ENCODE measurements around the gene RTN4RL1. TPM values are rescaled to one million over a fixed set of nuclear protein-coding genes. Genes with fewer than 3 reads are reported as not detected.
A peak's percentile ranks its signal among the peaks of the same experiment; 100 is the strongest.

Gene RTN4RL1
- total RNA-seq, 1 donor from 2014 or later = 3.7 TPM

DNA sequence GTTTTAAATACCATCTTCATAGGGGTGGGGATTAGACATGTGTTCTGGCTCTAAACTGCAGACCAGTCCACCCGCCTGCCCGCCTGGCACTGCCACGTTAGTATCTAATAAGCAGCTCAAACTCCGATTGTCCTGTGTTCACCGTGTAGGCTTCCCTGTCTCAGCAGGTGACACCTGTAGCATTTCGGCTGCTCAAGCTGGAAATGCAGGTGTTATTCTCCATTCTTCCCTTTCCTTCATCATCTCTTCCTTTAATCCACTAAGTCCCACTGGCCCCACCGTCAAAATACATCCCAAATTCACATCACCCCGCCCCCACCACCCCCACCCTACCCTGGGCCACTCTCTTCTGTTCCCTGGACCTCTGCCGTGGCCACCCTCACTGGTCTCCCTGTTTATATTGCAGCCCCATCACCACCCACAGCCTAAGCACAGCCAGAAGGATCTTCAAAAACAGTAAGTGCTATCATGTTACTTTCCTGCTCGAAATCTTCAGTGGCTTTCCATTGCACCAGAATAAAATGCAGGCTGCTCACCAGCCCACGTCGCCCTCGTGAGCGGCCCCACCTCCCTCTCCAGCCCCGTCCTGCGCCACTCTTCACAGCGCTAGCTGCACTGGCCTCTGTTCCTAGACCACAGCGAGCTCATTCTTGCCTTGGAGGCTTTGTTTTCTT, 65.1 kb downstream of the RTN4RL1 start:
- no peak overlapping the region for H3K4me3 ChIP-seq
- H3K4me1 ChIP-seq = peaks cover 13% of the 10 kb centered on the region
- H3K36me3 ChIP-seq = no peaks in the 10 kb centered on the region
- H3K27ac ChIP-seq = peak overlapping the region; percentile 68
- no peaks in the 10 kb centered on the region for H3K9me3 ChIP-seq
- DNase-seq (ENCODE audit: extremely low spot score in 2 of 2) = no peak
- intact Hi-C loops (cut with DNase I) = no loop called here
- TF ChIP-seq POLR2A (IDR thresholded peaks at IDR 0.05) = no peak
- TF ChIP-seq POLR2AphosphoS5 (IDR thresholded peaks at IDR 0.05; ENCODE audit: insufficient read depth in 1 of 2, low read depth in 1 of 2) = peak in 1 of 2 donors; percentile 37
- no peaks in the 10 kb centered on the region for H3K27me3 ChIP-seq

DNA sequence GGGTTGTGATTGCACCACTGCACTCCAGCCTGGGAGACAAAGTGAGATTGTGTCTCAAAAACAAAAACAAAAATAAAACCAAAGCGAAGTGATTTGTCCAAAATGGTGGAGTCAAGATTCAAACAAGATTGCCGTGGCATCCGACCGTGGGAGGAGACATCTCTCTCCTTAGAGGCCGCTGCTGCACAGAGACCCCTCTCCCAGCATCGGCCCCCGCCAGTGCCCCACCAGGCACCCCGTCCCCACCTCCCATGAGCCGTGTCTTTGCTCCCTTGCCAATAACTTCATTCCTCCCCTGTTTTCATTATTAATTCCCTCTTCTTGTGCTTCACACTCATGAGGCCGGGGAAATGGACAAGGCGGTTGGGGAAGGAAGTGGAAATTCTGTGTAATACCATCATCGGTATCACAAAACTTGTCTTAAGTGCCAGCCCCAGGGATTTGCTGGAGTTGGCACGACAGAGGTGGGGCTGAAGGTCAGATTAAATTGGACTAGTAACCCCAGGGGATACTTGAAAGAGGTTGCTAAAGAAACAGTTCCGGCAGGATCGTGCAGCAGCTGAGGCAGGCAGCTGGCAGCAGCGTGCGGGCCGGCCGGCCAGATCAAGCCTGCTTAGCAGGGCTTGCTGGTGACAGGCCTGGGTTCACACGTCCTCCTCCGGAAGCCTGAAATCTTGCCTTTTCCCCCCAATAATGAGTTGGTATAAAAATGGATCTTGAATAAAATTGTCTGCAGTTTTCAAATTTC, 66.8 kb downstream of the RTN4RL1 start:
- H3K27ac ChIP-seq = no peak overlapping the region
- TF ChIP-seq POLR2AphosphoS5 (IDR thresholded peaks at IDR 0.05; ENCODE audit: insufficient read depth in 1 of 2, low read depth in 1 of 2) (no peak), POLR2A (IDR thresholded peaks at IDR 0.05) (no peak)
- TF ChIP-seq, protein P1, sequence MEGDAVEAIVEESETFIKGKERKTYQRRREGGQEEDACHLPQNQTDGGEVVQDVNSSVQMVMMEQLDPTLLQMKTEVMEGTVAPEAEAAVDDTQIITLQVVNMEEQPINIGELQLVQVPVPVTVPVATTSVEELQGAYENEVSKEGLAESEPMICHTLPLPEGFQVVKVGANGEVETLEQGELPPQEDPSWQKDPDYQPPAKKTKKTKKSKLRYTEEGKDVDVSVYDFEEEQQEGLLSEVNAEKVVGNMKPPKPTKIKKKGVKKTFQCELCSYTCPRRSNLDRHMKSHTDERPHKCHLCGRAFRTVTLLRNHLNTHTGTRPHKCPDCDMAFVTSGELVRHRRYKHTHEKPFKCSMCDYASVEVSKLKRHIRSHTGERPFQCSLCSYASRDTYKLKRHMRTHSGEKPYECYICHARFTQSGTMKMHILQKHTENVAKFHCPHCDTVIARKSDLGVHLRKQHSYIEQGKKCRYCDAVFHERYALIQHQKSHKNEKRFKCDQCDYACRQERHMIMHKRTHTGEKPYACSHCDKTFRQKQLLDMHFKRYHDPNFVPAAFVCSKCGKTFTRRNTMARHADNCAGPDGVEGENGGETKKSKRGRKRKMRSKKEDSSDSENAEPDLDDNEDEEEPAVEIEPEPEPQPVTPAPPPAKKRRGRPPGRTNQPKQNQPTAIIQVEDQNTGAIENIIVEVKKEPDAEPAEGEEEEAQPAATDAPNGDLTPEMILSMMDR (IDR thresholded peaks at IDR 0.05) = no peak
- H3K4me3 ChIP-seq = no peak overlapping the region
- DNase-seq (ENCODE audit: extremely low spot score in 2 of 2) = no peak
- H3K9me3 ChIP-seq = no peaks in the 10 kb centered on the region
- no peaks in the 10 kb centered on the region for H3K27me3 ChIP-seq
- H3K4me1 ChIP-seq = peaks cover 13% of the 10 kb centered on the region
- intact Hi-C loops (cut with DNase I) = no loop called here
- no peaks in the 10 kb centered on the region for H3K36me3 ChIP-seq

- H3K36me3 ChIP-seq = no peaks in the 10 kb centered on the region
- H3K27ac ChIP-seq = no peak overlapping the region
- no peak overlapping the region for H3K4me3 ChIP-seq
- DNase-seq (ENCODE audit: extremely low spot score in 2 of 2) = no peak
- peaks cover 13% of the 10 kb centered on the region for H3K4me1 ChIP-seq
- no peaks in the 10 kb centered on the region for H3K27me3 ChIP-seq
- intact Hi-C loops (cut with DNase I) = no loop called here
- TF ChIP-seq POLR2AphosphoS5 (IDR thresholded peaks at IDR 0.05; ENCODE audit: insufficient read depth in 1 of 2, low read depth in 1 of 2) = no peak
- TF ChIP-seq, protein P1 (IDR thresholded peaks at IDR 0.05) = no peak
- no peak for TF ChIP-seq POLR2A (IDR thresholded peaks at IDR 0.05)
- no peaks in the 10 kb centered on the region for H3K9me3 ChIP-seq
These were observed 68.1 kb downstream of the RTN4RL1 start for GRCh38 chr17:1957037-1957436.

- no peak for TF ChIP-seq POLR2A (IDR thresholded peaks at IDR 0.05)
- TF ChIP-seq POLR2AphosphoS5 (IDR thresholded peaks at IDR 0.05; ENCODE audit: insufficient read depth in 1 of 2, low read depth in 1 of 2) = no peak
- TF ChIP-seq, protein P1 (IDR thresholded peaks at IDR 0.05) = no peak
- intact Hi-C loops (cut with DNase I) = no loop called here
- no peak overlapping the region for H3K27ac ChIP-seq
- no peak overlapping the region for H3K4me3 ChIP-seq
- H3K4me1 ChIP-seq = peaks cover 13% of the 10 kb centered on the region
- no peaks in the 10 kb centered on the region for H3K9me3 ChIP-seq
- H3K27me3 ChIP-seq = no peaks in the 10 kb centered on the region
- H3K36me3 ChIP-seq = no peaks in the 10 kb centered on the region
- no peak for DNase-seq (ENCODE audit: extremely low spot score in 2 of 2)
These were observed 69.0 kb downstream of the RTN4RL1 start for GRCh38 chr17:1956134-1956533.

- no peak for TF ChIP-seq POLR2AphosphoS5 (IDR thresholded peaks at IDR 0.05; ENCODE audit: insufficient read depth in 1 of 2, low read depth in 1 of 2)
- TF ChIP-seq, protein P1 (IDR thresholded peaks at IDR 0.05) = no peak
- TF ChIP-seq POLR2A (IDR thresholded peaks at IDR 0.05) = no peak
- intact Hi-C loops (cut with DNase I) = no loop called here
- no peak for DNase-seq (ENCODE audit: extremely low spot score in 2 of 2)
- Histone ChIP-seq H3K9me3 (no peaks in the 10 kb centered on the region), H3K36me3 (no peaks in the 10 kb centered on the region), H3K4me1 (no peaks in the 10 kb centered on the region), H3K27me3 (no peaks in the 10 kb centered on the region), H3K27ac (no peak overlapping the region), H3K4me3 (no peak overlapping the region)
These were observed 71.3 kb downstream of the RTN4RL1 start for GRCh38 chr17:1953831-1954230.

All from vagina (tissue), 2 donors.